HepG2 (cell line): ENCODE data around the gene ADARB2.

Experiments
- POLR2A ChIP-seq, 2 experiments: IDR thresholded peaks; 2 replicates each; pipeline ENCODE4 v1.6.1; 2011; ENCODE audit warnings: low read depth in 2 of 2, low read length in 2 of 2, mild to moderate bottlenecking in 1 of 2, moderate library complexity in 1 of 2; ENCODE audit not compliant: insufficient read depth in 1 of 2
- REST ChIP-seq, 2 experiments: IDR thresholded peaks; 2 replicates each; pipeline ENCODE4 v1.6.1; 2011 to 2012; ENCODE audit warnings: low read length in 2 of 2, borderline replicate concordance in 1 of 2, low read depth in 1 of 2, mild to moderate bottlenecking in 1 of 2, moderate library complexity in 1 of 2
- TAF15 ChIP-seq: fragments of 200-400 bp; formaldehyde crosslinking; IDR thresholded peaks from one replicate; pipeline ENCODE4 v1.6.1; 2018; ENCODE audit warnings: mild to moderate bottlenecking, low read depth, low read length; ENCODE audit not compliant: poor library complexity, severe bottlenecking
- ZBTB43 ChIP-seq: sonication (generic); formaldehyde crosslinking; conservative IDR thresholded peaks from 2 replicates; pipeline ENCODE4 v1.4.0; 2020; ENCODE audit warnings: missing genetic modification reagents
- ZNF253 ChIP-seq: sonication (generic); formaldehyde crosslinking; IDR thresholded peaks from 2 replicates; pipeline ENCODE4 v1.8.0; 2022; ENCODE audit warnings: mild to moderate bottlenecking, missing genetic modification reagents, borderline replicate concordance
- ZNF263 ChIP-seq: sonication (generic); formaldehyde crosslinking; IDR thresholded peaks from 2 replicates; pipeline ENCODE4 v1.4.0; 2020; ENCODE audit warnings: missing genetic modification reagents
- ZNF724P ChIP-seq: sonication (generic); formaldehyde crosslinking; IDR thresholded peaks from 2 replicates; pipeline ENCODE4 v1.8.0; 2022; ENCODE audit warnings: missing genetic modification reagents, borderline replicate concordance

GRCh38 chr10:1153251-1153763 is 584.0 kb downstream of the ADARB2 start:
- no peak for TF ChIP-seq ZBTB43 (CRISPR knock-in tag)
- no peak for TF ChIP-seq POLR2A (IDR thresholded peaks at IDR 0.05; ENCODE audit: insufficient read depth in 1 of 2, low read depth in 2 of 2, low read length in 2 of 2)
- TF ChIP-seq ZNF724P (CRISPR knock-in tag): no peak
- TF ChIP-seq ZNF253: no peak
- no peak for TF ChIP-seq TAF15
- no peak for TF ChIP-seq REST (IDR thresholded peaks at IDR 0.05; ENCODE audit: borderline replicate concordance in 1 of 2, low read depth in 1 of 2, low read length in 2 of 2)
- TF ChIP-seq ZNF263 (CRISPR knock-in tag): no peak
